ENCODE data around the gene PHACTR2. TPM values are rescaled to one million over a fixed set of nuclear protein-coding genes. Genes with fewer than 3 reads are reported as not detected.
A peak's percentile ranks its signal among the peaks of the same experiment; 100 is the strongest.
"Not testable (repeated sequence)": the region's sequence is repeated elsewhere in the genome, so short reads cannot be mapped to it uniquely, and the experiment has no call there.

Gene PHACTR2
- total RNA-seq, 2 donors from 2014 or later: 17.9 to 35.6 TPM

GRCh38 chr6:143652841-143653331 is 24.9 kb upstream of the PHACTR2 start:
- H3K27me3 ChIP-seq: no peaks in the 10 kb centered on the region
- no peak for ATAC-seq
- H3K9me3 ChIP-seq: no peaks in the 10 kb centered on the region
- whole genome bisulfite sequencing, 2 donors: 25 to 48% methylated on average over 4 to 6 of the region's 6 CpGs
- H3K27ac ChIP-seq: no peak overlapping the region
- no peak for TF ChIP-seq CTCF (IDR thresholded peaks at IDR 0.05)
- TF ChIP-seq POLR2A (IDR thresholded peaks at IDR 0.05): no peak
- H3K36me3 ChIP-seq (replicated peaks in 1 of 2; ENCODE audit: insufficient read depth in 1 of 2, low read depth in 2 of 2): no peaks in the 10 kb centered on the region
- intact Hi-C loops (cut with DNase I): no loop called here
- no peak overlapping the region for H3K4me3 ChIP-seq
- DNase-seq: peak in 3 of 4 donors; percentile 18 to 39 (median 35)
- H3K4me1 ChIP-seq: no peaks in the 10 kb centered on the region

- Histone ChIP-seq H3K27ac (no peak overlapping the region), H3K9me3 (no peaks in the 10 kb centered on the region), H3K4me3 (no peak overlapping the region), H3K36me3 (replicated peaks in 1 of 2; ENCODE audit: insufficient read depth in 1 of 2, low read depth in 2 of 2) (no peaks in the 10 kb centered on the region), H3K4me1 (no peaks in the 10 kb centered on the region), H3K27me3 (no peaks in the 10 kb centered on the region)
- TF ChIP-seq CTCF (IDR thresholded peaks at IDR 0.05): no peak
- no peak for TF ChIP-seq POLR2A (IDR thresholded peaks at IDR 0.05)
- DNase-seq: no peak
- 52 to 57% methylated on average over 5 of the region's 5 CpGs for WGBS, 2 donors
- intact Hi-C loops (cut with DNase I): no loop called here
- ATAC-seq: no peak
Observed at GRCh38 chr6:143655541-143655940, 22.2 kb upstream of the PHACTR2 start.

- no peaks in the 10 kb centered on the region for H3K9me3 ChIP-seq
- H3K27me3 ChIP-seq: no peaks in the 10 kb centered on the region
- TF ChIP-seq CTCF (IDR thresholded peaks at IDR 0.05) (no peak), POLR2A (IDR thresholded peaks at IDR 0.05) (no peak)
- no peaks in the 10 kb centered on the region for H3K36me3 ChIP-seq (replicated peaks in 1 of 2; ENCODE audit: insufficient read depth in 1 of 2, low read depth in 2 of 2)
- no peak overlapping the region for H3K27ac ChIP-seq
- ATAC-seq (no peak), DNase-seq (no peak)
- 80 to 84% methylated on average over 4 of the region's 4 CpGs for WGBS, 2 donors
- intact Hi-C loops (cut with DNase I): no loop called here
- no peak overlapping the region for H3K4me3 ChIP-seq
- H3K4me1 ChIP-seq: no peaks in the 10 kb centered on the region
Observed at GRCh38 chr6:143656026-143656425, 21.7 kb upstream of the PHACTR2 start.

GRCh38 chr6:143657809-143658208 is 20.0 kb upstream of the PHACTR2 start:
- Histone ChIP-seq H3K9me3 (no peaks in the 10 kb centered on the region), H3K4me3 (no peak overlapping the region), H3K36me3 (replicated peaks in 1 of 2; ENCODE audit: insufficient read depth in 1 of 2, low read depth in 2 of 2) (no peaks in the 10 kb centered on the region), H3K27me3 (no peaks in the 10 kb centered on the region), H3K4me1 (no peaks in the 10 kb centered on the region), H3K27ac (no peak overlapping the region)
- DNase-seq: no peak
- intact Hi-C loops (cut with DNase I): no loop called here
- TF ChIP-seq CTCF (IDR thresholded peaks at IDR 0.05): no peak
- no peak for TF ChIP-seq POLR2A (IDR thresholded peaks at IDR 0.05)
- 65 to 80% methylated on average over 2 of the region's 2 CpGs for WGBS, 2 donors
- no peak for ATAC-seq

- H3K27ac ChIP-seq; intact Hi-C loops (cut with DNase I); H3K36me3 ChIP-seq (replicated peaks in 1 of 2; ENCODE audit: insufficient read depth in 1 of 2, low read depth in 2 of 2); DNase-seq; H3K4me3 ChIP-seq; H3K9me3 ChIP-seq; ATAC-seq; H3K4me1 ChIP-seq; H3K27me3 ChIP-seq: not testable (repeated sequence)
- WGBS, 2 donors: 90 to 96% methylated on average over 3 of the region's 3 CpGs
Observed at GRCh38 chr6:143660170-143660569, 17.6 kb upstream of the PHACTR2 start.

Measured in body of pancreas (tissue), 4 donors.